Embryonic facial prominence (tissue), 1 donor: ENCODE results near the gene TTC22.

ENCODE experiments used
- DNase-seq: peaks from one replicate; pipeline ENCODE4 v3.0.0-alpha.2; 2016; ENCODE audit errors: extremely low spot score

TTC22 gene

GRCh38 chr1:54808443-54809207 lies 7.5 kb upstream of the TTC22 start:
- DNase-seq = no peak

- DNase-seq = no peak
Observed at GRCh38 chr1:54807756-54808155, 6.6 kb upstream of the TTC22 start.

GRCh38 chr1:54806931-54807611 lies 5.9 kb upstream of the TTC22 start:
- DNase-seq = no peak

GRCh38 chr1:54805981-54806381 lies 4.9 kb upstream of the TTC22 start:
- DNase-seq = no peak

GRCh38 chr1:54805466-54805865 lies 4.3 kb upstream of the TTC22 start:
- DNase-seq = no peak

GRCh38 chr1:54804471-54805132 lies 3.5 kb upstream of the TTC22 start:
- no peak for DNase-seq

GRCh38 chr1:54803761-54804470 lies 2.8 kb upstream of the TTC22 start:
- no peak for DNase-seq

- DNase-seq = no peak
Observed at GRCh38 chr1:54800041-54800898, 853 bp downstream of the TTC22 start.

GRCh38 chr1:54798769-54799641 lies 2.1 kb downstream of the TTC22 start:
- DNase-seq = no peak

GRCh38 chr1:54798206-54798605 lies 2.9 kb downstream of the TTC22 start:
- no peak for DNase-seq

- DNase-seq = no peak
Observed at GRCh38 chr1:54796902-54797301, 4.2 kb downstream of the TTC22 start.

- DNase-seq = no peak
Observed at GRCh38 chr1:54795841-54796468, 5.2 kb downstream of the TTC22 start.

GRCh38 chr1:54795356-54795665 lies 5.8 kb downstream of the TTC22 start:
- no peak for DNase-seq

- no peak for DNase-seq
Observed at GRCh38 chr1:54794451-54795355, 6.4 kb downstream of the TTC22 start.

GRCh38 chr1:54792686-54793282 lies 8.3 kb downstream of the TTC22 start:
- peak; percentile 77 for DNase-seq

- DNase-seq = no peak
Observed at GRCh38 chr1:54791880-54792522, 9.1 kb downstream of the TTC22 start.

- no peak for DNase-seq
Observed at GRCh38 chr1:54788459-54788858, 12.7 kb downstream of the TTC22 start.

GRCh38 chr1:54787604-54788003 lies 13.5 kb downstream of the TTC22 start:
- no peak for DNase-seq
